SK-N-SH (cell line): ENCODE measurements around the gene PDLIM5.

Source experiments
- CTCF ChIP-seq: fragments of 200-600 bp; sonication (generic); IDR thresholded peaks from 2 replicates; pipeline ENCODE4 v1.6.1; 2017; ENCODE audit warnings: antibody characterized with exemption, mild to moderate bottlenecking, moderate library complexity
- JUND ChIP-seq: IDR thresholded peaks from 2 replicates; pipeline ENCODE4 v1.4.0; 2012
- MAX ChIP-seq: IDR thresholded peaks from 2 replicates; pipeline ENCODE4 v1.4.0; 2012; ENCODE audit warnings: low read depth
- TEAD4 ChIP-seq: IDR thresholded peaks from 2 replicates; pipeline ENCODE4 v1.4.0; 2012; ENCODE audit warnings: mild to moderate bottlenecking, borderline replicate concordance; ENCODE audit not compliant: insufficient read depth
- TF ChIP-seq, protein P1 (sequence below): fragments of 150-350 bp; IDR thresholded peaks from 2 replicates; pipeline ENCODE4 v1.6.1; 2016; ENCODE audit warnings: mild to moderate bottlenecking, low read depth, low read length

DNA sequence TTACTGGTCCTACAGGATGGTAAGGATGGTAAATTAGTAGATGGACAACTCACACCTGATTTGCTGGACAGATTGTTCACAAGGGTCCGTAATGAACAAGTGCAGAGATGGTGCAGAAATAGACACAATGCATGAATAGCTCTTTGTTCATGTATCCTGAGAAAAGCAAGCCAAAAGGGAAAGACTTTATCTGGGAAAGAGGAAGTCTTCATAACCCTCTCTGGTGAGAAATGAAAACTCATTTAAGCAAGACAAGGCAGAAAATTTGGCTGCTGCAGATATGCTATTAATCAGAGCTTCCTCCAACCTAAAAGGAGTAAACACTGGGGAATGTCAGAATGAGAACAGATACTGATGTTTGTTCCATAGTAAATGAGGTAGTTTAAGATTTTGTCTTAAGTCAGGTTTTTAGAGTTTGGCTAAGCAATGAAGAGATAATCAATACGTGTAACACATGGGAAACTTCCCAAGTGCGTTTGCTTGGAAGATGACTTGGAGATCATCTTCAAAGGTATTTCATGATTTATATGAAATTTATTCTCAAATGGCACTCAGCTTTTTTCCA lies 153.6 kb downstream of the PDLIM5 start:
- TF ChIP-seq, protein P1, sequence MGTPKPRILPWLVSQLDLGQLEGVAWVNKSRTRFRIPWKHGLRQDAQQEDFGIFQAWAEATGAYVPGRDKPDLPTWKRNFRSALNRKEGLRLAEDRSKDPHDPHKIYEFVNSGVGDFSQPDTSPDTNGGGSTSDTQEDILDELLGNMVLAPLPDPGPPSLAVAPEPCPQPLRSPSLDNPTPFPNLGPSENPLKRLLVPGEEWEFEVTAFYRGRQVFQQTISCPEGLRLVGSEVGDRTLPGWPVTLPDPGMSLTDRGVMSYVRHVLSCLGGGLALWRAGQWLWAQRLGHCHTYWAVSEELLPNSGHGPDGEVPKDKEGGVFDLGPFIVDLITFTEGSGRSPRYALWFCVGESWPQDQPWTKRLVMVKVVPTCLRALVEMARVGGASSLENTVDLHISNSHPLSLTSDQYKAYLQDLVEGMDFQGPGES: no peak
- TF ChIP-seq CTCF: no peak
- TF ChIP-seq TEAD4: no peak
- TF ChIP-seq MAX: no peak
- TF ChIP-seq JUND: no peak
